NOMO-1 treated with DMSO at 0.1 percent for 48 hours (cell line): ENCODE results near the gene CTNND2.
"Not testable (repeated sequence)": the region's sequence is repeated elsewhere in the genome, so short reads cannot be mapped to it uniquely, and the experiment has no call there.

Experiments used
- DNase-seq: peaks from one replicate; lab custom pipeline; 2025; ENCODE audit not compliant: unreplicated experiment; lab: John Stamatoyannopoulos, UW

The CTNND2 gene

GRCh38 chr5:11878814-11879213 is 25.4 kb downstream of the CTNND2 start:
- DNase-seq = no peak

GRCh38 chr5:11873587-11873986 is 30.7 kb downstream of the CTNND2 start:
- no peak for DNase-seq

DNA sequence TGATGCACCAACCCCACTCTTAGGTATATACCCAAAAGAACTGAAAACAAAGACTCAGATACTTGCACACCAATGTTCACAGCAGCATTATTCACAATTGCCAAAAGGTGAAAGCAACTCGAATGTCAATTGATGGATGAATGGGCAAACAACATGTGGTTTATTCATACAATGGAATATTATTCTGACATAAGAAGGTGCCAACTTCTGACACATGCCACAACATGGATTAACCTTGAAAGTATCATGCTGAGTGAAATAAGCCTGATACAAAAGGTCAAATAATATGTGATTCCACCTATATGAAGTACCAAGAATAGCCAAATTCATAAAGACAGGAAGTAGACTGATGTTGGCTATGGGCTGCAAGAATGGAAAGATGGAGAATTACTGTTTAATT is 35.0 kb downstream of the CTNND2 start:
- DNase-seq = no peak

- DNase-seq = no peak
Observed at GRCh38 chr5:11863911-11864310, 40.3 kb downstream of the CTNND2 start.

GRCh38 chr5:11857391-11857790 is 46.9 kb downstream of the CTNND2 start:
- DNase-seq = no peak

GRCh38 chr5:11854936-11855335 is 49.3 kb downstream of the CTNND2 start:
- DNase-seq = no peak

DNA sequence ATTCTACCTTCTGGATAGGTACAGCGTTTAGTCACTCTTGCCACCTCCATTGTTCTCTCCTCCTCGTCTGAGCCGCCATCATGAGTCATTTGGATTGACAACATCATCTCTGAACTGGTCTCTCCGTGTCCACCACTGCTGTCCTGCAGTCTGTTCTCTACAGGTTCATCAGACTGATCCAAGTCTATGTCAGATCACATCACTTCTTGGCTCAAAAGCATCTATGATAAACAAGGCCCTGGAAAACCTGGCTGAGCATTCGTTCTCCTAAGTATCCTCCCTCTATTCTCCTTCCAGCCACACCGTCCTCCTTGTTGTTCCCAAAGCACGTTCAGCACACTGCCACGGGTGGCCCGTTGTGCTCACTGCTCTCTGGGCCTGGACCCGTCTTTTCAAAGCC is 50.5 kb downstream of the CTNND2 start:
- DNase-seq = no peak

DNA sequence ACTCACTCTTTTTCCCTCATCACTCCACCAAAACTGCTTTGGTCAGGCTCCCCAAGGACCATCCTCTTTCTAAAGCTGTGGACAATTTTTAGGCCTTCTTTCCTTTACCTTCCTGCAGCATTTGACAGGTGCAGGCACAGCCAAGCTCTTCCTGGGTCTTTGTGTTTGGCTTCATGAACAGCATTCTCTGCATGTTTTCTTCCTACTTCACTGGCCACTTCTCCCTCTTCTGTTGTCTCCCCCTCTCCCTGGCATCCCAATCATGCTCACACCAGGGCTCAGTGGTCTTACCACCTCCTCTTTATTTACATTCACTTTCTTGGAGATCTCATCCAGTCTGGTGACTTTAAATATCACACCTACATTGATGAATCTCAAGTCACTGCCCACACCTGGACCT is 51.1 kb downstream of the CTNND2 start:
- DNase-seq = no peak

DNA sequence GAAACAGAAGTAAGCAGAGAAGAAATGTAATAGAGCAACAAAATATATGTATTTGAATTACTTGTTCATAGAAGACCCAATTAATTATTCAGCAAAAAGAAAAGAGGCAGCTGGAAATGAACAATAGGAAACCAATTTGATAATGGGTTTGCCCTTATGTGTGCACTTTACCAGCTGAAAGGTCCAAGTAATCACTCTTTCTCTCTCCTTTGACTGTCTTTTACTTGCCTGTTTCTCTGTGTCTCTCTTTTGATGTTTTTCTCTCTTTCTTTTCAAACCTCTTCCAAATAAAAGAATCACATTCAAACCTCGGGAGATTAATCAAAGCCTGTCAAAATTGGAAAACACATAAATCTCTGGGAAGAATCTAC is 51.5 kb downstream of the CTNND2 start:
- DNase-seq = no peak

- DNase-seq = no peak
Observed at GRCh38 chr5:11851965-11852716, 52.1 kb downstream of the CTNND2 start.

GRCh38 chr5:11851416-11851815 is 52.8 kb downstream of the CTNND2 start:
- no peak for DNase-seq

DNA sequence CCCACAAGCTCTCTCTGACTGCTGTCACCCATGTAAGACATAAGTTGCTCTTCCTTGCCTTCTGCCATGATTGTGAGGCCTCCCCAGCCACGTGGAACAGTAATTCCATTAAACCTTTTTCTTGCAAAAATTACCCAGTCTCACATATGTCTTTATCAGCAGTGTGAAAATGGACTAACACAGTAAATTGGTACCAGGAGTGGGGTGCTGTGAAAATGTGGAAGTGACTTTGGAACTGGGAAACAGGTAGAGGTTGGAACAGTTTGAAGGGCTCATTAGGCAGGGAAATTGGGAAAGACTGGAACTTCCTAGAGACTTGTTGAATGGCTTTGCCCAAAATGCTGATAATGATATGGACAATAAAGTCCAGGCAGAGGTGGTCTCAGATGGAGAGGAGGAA is 75.7 kb downstream of the CTNND2 start:
- DNase-seq = not testable (repeated sequence)

- no peak for DNase-seq
Observed at GRCh38 chr5:11822598-11822997, 81.6 kb downstream of the CTNND2 start.

DNA sequence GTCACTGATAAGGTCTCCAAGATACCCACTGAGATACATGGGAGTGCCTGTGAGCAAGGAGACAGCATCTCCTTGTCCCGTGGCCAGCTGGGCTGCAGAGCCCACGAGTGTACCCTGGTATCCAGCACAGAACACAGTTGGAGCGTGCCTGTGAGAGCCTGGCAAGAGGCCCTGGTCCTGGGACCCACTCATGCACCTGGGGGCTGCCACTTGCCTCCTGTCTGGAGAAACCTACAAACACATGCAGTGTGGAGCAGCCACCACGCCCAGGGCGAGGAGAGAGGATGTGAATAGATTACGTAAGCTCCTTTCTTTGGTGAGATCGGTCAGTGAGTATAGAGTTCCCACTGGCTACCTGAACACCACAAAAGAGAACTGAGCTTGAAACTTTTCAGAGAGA is 88.3 kb downstream of the CTNND2 start:
- no peak for DNase-seq

- no peak for DNase-seq
Observed at GRCh38 chr5:11815481-11815880, 88.8 kb downstream of the CTNND2 start.

DNA sequence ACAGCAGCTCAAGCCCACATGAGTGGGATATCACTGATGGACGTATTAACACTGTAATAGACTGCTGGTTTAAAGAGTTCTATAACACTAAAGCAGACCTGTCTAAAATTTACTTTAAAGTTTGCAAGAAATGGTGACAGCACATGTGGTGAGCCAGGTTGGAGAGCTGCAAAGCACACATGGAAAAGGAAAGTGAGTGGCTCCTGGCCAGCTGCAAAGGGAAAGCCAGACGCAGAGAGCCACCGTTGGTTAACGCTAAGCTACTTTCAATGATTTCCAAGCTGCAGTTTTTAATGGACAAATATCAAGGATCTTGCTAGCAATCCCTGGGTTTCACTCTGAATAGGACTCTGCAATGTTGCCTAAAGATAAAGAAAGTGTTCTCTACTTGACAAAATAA is 89.9 kb downstream of the CTNND2 start:
- no peak for DNase-seq

- DNase-seq = no peak
Observed at GRCh38 chr5:11809407-11809806, 94.8 kb downstream of the CTNND2 start.

- DNase-seq = peak; percentile 44
Observed at GRCh38 chr5:11803436-11803835, 100.8 kb downstream of the CTNND2 start.

DNA sequence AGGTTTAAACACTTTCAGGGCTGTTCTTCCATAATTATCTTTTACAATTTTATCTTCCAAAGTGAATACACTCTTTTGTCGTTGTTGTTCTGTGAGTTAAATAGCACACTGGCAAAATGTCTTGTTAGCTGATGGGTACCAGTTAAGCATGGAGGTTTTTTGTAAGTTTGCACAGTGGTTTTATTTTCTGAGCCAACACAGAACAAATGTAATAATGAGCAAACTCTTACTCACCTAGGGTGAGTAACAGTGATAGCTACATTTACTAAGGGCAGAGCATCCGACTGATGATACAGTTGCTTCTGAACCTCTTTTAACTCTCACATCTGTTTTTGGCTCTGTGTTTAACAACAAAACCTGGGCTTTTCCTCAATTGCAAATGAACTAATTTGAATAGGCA is 103.2 kb downstream of the CTNND2 start:
- DNase-seq = no peak

GRCh38 chr5:11797132-11797531 is 107.1 kb downstream of the CTNND2 start:
- DNase-seq = no peak

DNA sequence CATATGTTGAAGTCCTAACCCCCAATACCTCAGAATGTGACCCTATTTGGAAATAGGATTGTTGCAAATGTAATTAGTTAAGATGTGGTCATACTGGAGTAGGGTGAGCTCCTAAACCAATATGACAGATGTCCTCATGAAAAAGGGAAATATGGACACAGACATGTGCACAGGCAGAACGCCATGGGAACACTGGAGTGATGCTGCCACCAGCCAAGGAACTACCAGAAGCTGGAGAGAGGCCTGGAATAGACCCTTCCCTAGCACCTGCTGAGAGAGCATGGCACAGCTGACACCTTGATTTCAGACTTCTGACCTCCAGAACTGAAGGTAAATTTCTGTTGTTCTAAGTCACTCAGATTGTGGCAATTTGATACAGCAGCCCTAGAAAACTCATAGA is 110.8 kb downstream of the CTNND2 start:
- no peak for DNase-seq

DNA sequence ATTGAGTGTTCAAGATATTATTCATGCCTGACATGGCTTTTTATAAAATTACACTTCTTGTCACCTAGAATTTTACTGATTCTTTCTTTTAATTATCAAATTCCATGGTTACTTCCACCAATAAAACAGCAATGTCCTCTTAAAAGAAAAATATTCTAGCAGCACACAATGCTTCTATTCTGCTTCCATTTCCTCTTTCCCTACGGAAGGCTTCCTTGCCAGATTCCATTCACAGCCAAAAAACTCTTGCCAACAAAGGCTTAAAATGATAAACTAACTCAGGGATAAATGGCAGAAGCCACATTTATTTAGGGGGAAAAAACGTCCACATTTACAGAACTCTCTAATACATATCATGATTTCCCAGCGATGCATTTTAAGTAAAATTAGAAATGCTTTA is 111.6 kb downstream of the CTNND2 start:
- DNase-seq = no peak

DNA sequence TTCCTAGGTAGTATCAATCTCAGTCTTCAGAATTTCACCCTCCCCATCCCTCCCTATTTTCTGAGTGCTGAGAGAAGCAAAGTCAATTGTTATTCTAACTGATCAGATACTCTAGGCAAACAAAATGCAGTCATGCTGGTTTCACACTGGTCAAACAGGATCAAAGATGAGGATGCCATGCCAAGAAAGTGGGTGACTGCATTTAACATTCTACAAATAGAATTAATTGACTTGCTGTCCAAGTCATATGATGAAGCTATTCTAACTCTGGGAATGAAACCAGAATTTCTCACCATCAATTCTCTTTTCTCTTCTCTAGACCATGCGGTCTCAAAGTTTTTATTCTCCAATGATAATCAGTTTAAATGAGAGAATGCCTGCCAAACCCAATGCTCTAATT is 112.5 kb downstream of the CTNND2 start:
- DNase-seq = no peak
